K562 (cell line): Measurements from ENCODE around the gene SESN2. TPM values are rescaled to one million over a fixed set of nuclear protein-coding genes. Genes with fewer than 3 reads are reported as not detected.

ENCODE experiments used
- BACH1 ChIP-seq: fragments of 200-800 bp; sonication (Bioruptor generic); IDR thresholded peaks from 2 replicates; pipeline ENCODE4 v1.6.1; 2016; ENCODE audit warnings: missing genetic modification characterization, missing compliant biosample characterization
- CBFB ChIP-seq: sonication (generic); formaldehyde crosslinking; IDR thresholded peaks from 2 replicates; pipeline ENCODE4 v1.4.0; 2020; ENCODE audit warnings: mild to moderate bottlenecking, missing genetic modification reagents
- CREB1 ChIP-seq, 2 experiments: sonication (generic) in 1 of 2; formaldehyde crosslinking in 1 of 2; IDR thresholded peaks; 2 replicates each; pipeline versions ENCODE4 v1.6.1 to v1.8.0; 2012 to 2022; ENCODE audit warnings: inconsistent platforms in 1 of 2, mild to moderate bottlenecking in 1 of 2, missing genetic modification reagents in 1 of 2, moderate library complexity in 1 of 2
- DPF2 ChIP-seq: fragments of 450-650 bp; IDR thresholded peaks from 2 replicates; pipeline ENCODE4 v1.6.1; 2016
- FIP1L1 ChIP-seq: fragments of 200-400 bp; formaldehyde crosslinking; IDR thresholded peaks from 2 replicates; pipeline ENCODE4 v1.6.1; 2018; ENCODE audit warnings: mild to moderate bottlenecking, low read depth, low read length; ENCODE audit not compliant: poor library complexity, severe bottlenecking
- HMGN3 ChIP-seq: IDR thresholded peaks from 2 replicates; pipeline ENCODE4 v1.6.1; 2011; ENCODE audit warnings: borderline replicate concordance, low read depth, mild to moderate bottlenecking, mixed read lengths, low read length; ENCODE audit not compliant: insufficient read length; ENCODE audit errors: extremely low read depth
- KLF16 ChIP-seq: IDR thresholded peaks from 2 replicates; pipeline ENCODE4 v1.6.1; 2016; ENCODE audit warnings: antibody characterized with exemption
- MEF2A ChIP-seq: IDR thresholded peaks from 2 replicates; pipeline ENCODE4 v1.6.1; 2011; ENCODE audit warnings: low read depth, mild to moderate bottlenecking, low read length, moderate library complexity; ENCODE audit not compliant: control insufficient read depth
- PHB ChIP-seq: fragments of 250-450 bp; sonication (Bioruptor Pico); IDR thresholded peaks from 2 replicates; pipeline ENCODE4 v1.5.0; 2021
- POLR2A ChIP-seq: fragments of 450-650 bp; conservative IDR thresholded peaks from 2 replicates; pipeline ENCODE4 v1.6.1; 2016
- SOX6 ChIP-seq: fragments of 450-650 bp; IDR thresholded peaks from 2 replicates; pipeline ENCODE4 v1.6.1; 2014; ENCODE audit warnings: mild to moderate bottlenecking
- TOE1 ChIP-seq, 2 experiments: fragments of 450-650 bp in 1 of 2; sonication (generic) in 1 of 2; formaldehyde crosslinking in 1 of 2; IDR thresholded peaks; 2 replicates each; pipeline versions ENCODE4 v1.7.1 to v1.8.0; 2016 to 2022; ENCODE audit warnings: borderline replicate concordance in 2 of 2, mild to moderate bottlenecking in 2 of 2, antibody characterized with exemption in 1 of 2, inconsistent platforms in 1 of 2, low read depth in 1 of 2, missing genetic modification reagents in 1 of 2, moderate library complexity in 1 of 2
- U2AF1 ChIP-seq: fragments of 200-400 bp; formaldehyde crosslinking; optimal IDR thresholded peaks from 2 replicates; pipeline ENCODE3; 2017; ENCODE audit warnings: mild to moderate bottlenecking, low read depth, low read length, moderate library complexity
- ZFP36 ChIP-seq: fragments of 150-350 bp; IDR thresholded peaks from 2 replicates; pipeline ENCODE4 v1.6.1; 2018; ENCODE audit warnings: low read length, low read depth; ENCODE audit not compliant: partially characterized antibody
- ZNF311 ChIP-seq: fragments of 250-450 bp; sonication (Bioruptor Pico); IDR thresholded peaks from 2 replicates; pipeline ENCODE4 v1.4.0; 2020; ENCODE audit warnings: mild to moderate bottlenecking, moderate library complexity
- ZNF830 ChIP-seq: fragments of 250-450 bp; sonication (Bioruptor Pico); IDR thresholded peaks from 2 replicates; pipeline ENCODE4 v1.5.0; 2021; ENCODE audit warnings: mild to moderate bottlenecking
- polyA plus RNA-seq, 8 experiments: library from polyadenylated mRNA; depleted of rRNA in 4 of 8; stranded (reverse) in 5 of 8; unstranded in 3 of 8; fragments of >200 nt; fragmentation: Nextera tagmentation in 2 of 8; fragmentation: Illumina TruSeq in 1 of 8; extraction: Ambion mirVana in 2 of 8; extraction: Trizol in 1 of 8; gene quantifications; 2 replicates each; pipeline versions ENCODE4 v1.2.1 to v1.2.3, GENCODE V29; 2011 to 2014; ENCODE audit warnings: inconsistent platforms in 1 of 8, missing spikeins in 1 of 8
- total RNA-seq, 7 experiments: library from RNA; depleted of rRNA in 6 of 7; stranded (reverse); fragments of >200 nt in 6 of 7; fragmentation: Illumina TruSeq in 2 of 7; extraction: Trizol in 2 of 7; gene quantifications; 2 replicates each; pipeline versions ENCODE4 v1.2.1 to v1.2.3, GENCODE V29; 2011 to 2021; ENCODE audit warnings: low replicate concordance in 1 of 7
- TF ChIP-seq, protein P1 (sequence below): fragments of 450-650 bp; formaldehyde crosslinking; IDR thresholded peaks from 2 replicates; pipeline ENCODE4 v1.4.0; 2020; ENCODE audit warnings: mild to moderate bottlenecking, moderate library complexity
- TF ChIP-seq, protein P2 (sequence below): sonication (generic); formaldehyde crosslinking; IDR thresholded peaks from 2 replicates; pipeline ENCODE4 v1.8.0; 2022; ENCODE audit warnings: mild to moderate bottlenecking, low read depth, missing genetic modification reagents
- TF ChIP-seq, protein P3 (sequence below): IDR thresholded peaks from 2 replicates; pipeline ENCODE4 v1.6.1; 2016; ENCODE audit warnings: missing genetic modification characterization, missing compliant biosample characterization
- TF ChIP-seq, protein P4 (sequence below), 2 experiments: fragments of 250-450 bp in 1 of 2; fragments of 450-650 bp in 1 of 2; sonication (Bioruptor Pico) in 1 of 2; IDR thresholded peaks; 2 replicates each; pipeline versions ENCODE4 v1.6.1 to v1.8.0; 2016 to 2021; ENCODE audit warnings: mild to moderate bottlenecking in 2 of 2, moderate library complexity in 2 of 2, missing compliant biosample characterization in 1 of 2, missing genetic modification characterization in 1 of 2
- TF ChIP-seq, protein P5 (sequence below): sonication (generic); formaldehyde crosslinking; IDR thresholded peaks from 2 replicates; pipeline ENCODE4 v1.8.0; 2022; ENCODE audit warnings: mild to moderate bottlenecking, missing genetic modification reagents

Gene SESN2
- total and polyA plus RNA-seq, 9 of the 15 experiments (the other 6 are each of a cell fraction or from before 2014, with no cell fraction given) = 3.7 to 71.3 (median 16.8) TPM

DNA sequence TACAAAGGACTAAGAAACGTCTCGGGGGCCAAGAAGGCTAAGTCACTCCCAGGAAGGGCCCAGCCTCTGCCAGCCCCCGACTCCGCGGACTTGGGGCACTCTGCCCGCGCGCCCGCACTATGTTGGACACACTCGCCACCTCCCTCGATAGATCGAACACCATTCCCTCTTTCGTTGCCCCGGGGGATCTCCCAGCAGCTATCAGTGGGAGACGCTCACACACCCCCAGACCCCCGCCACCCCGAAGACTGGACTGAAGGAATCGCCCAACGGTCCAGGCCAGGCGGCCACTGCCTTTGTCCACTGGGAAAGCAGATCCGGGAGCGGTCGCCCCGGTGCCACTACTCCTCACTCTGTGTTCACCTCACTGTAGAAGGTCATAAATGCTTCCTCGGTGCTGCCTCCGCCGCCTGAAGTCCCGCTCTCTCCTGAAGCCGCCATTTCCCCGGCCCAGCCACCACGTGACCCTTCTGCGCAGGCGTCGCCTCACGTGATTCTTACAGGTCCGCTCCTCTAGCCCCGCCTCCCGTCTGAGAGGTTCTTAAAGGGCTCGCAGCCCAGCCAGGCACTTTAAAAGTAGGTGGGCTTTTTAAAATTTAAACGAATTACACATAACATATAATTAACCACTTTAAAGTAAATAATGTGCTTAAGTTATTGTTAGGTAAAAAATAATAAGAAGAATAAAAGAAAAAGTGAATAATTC, 26.6 kb upstream of the SESN2 start, which contains the start of gene DNAJC8 (continued):
- TF ChIP-seq, protein P1, sequence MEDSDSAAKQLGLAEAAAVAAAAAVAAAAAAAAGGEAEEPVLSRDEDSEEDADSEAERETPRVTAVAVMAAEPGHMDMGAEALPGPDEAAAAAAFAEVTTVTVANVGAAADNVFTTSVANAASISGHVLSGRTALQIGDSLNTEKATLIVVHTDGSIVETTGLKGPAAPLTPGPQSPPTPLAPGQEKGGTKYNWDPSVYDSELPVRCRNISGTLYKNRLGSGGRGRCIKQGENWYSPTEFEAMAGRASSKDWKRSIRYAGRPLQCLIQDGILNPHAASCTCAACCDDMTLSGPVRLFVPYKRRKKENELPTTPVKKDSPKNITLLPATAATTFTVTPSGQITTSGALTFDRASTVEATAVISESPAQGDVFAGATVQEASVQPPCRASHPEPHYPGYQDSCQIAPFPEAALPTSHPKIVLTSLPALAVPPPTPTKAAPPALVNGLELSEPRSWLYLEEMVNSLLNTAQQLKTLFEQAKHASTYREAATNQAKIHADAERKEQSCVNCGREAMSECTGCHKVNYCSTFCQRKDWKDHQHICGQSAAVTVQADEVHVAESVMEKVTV (CRISPR knock-in tag) = no peak
- TF ChIP-seq, protein P2, sequence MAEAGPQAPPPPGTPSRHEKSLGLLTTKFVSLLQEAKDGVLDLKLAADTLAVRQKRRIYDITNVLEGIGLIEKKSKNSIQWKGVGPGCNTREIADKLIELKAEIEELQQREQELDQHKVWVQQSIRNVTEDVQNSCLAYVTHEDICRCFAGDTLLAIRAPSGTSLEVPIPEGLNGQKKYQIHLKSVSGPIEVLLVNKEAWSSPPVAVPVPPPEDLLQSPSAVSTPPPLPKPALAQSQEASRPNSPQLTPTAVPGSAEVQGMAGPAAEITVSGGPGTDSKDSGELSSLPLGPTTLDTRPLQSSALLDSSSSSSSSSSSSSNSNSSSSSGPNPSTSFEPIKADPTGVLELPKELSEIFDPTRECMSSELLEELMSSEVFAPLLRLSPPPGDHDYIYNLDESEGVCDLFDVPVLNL (CRISPR knock-in tag) = no peak
- TF ChIP-seq DPF2 (no peak), HMGN3 (no peak), FIP1L1 (no peak), POLR2A (peak; percentile 94), KLF16 (no peak), ZFP36 (no peak), U2AF1 (no peak), BACH1 (tag) (no peak), MEF2A (no peak), TOE1 (IDR thresholded peaks at IDR 0.05; ENCODE audit: borderline replicate concordance) (peak; percentile 99), TOE1 (CRISPR knock-in tag; IDR thresholded peaks at IDR 0.05; ENCODE audit: borderline replicate concordance, low read depth) (no peak), PHB (no peak), ZNF311 (CRISPR knock-in tag) (no peak), ZNF830 (CRISPR knock-in tag) (no peak), SOX6 (no peak), CREB1 (IDR thresholded peaks at IDR 0.05) (0 out of 2 replicates have a peak, but pooled peaks have one; percentile 47), CREB1 (CRISPR knock-in tag; IDR thresholded peaks at IDR 0.05) (peak; percentile 55; the same call in 1 of the 2 replicates), CBFB (CRISPR knock-in tag) (no peak)
- TF ChIP-seq, protein P3, sequence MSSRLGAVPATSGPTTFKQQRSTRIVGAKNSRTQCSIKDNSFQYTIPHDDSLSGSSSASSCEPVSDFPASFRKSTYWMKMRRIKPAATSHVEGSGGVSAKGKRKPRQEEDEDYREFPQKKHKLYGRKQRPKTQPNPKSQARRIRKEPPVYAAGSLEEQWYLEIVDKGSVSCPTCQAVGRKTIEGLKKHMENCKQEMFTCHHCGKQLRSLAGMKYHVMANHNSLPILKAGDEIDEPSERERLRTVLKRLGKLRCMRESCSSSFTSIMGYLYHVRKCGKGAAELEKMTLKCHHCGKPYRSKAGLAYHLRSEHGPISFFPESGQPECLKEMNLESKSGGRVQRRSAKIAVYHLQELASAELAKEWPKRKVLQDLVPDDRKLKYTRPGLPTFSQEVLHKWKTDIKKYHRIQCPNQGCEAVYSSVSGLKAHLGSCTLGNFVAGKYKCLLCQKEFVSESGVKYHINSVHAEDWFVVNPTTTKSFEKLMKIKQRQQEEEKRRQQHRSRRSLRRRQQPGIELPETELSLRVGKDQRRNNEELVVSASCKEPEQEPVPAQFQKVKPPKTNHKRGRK (tag) = no peak
- TF ChIP-seq, protein P4, sequence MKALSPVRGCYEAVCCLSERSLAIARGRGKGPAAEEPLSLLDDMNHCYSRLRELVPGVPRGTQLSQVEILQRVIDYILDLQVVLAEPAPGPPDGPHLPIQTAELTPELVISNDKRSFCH (CRISPR knock-in tag; IDR thresholded peaks at IDR 0.05) = no peak
- TF ChIP-seq, protein P4 (tag; IDR thresholded peaks at IDR 0.05) = no peak
- TF ChIP-seq, protein P5, sequence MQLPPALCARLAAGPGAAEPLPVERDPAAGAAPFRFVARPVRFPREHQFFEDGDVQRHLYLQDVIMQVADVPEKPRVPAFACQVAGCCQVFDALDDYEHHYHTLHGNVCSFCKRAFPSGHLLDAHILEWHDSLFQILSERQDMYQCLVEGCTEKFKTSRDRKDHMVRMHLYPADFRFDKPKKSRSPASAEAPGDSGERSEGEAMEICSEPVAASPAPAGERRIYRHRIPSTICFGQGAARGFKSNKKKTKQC (CRISPR knock-in tag) = no peak
